HK-2 (cell line): ENCODE measurements around the gene RBKS.

Experiments
- DNase-seq: peaks from one replicate; pipeline ENCODE4 v3.0.0-alpha.2; 2018; ENCODE audit not compliant: unreplicated experiment

The RBKS gene

DNA sequence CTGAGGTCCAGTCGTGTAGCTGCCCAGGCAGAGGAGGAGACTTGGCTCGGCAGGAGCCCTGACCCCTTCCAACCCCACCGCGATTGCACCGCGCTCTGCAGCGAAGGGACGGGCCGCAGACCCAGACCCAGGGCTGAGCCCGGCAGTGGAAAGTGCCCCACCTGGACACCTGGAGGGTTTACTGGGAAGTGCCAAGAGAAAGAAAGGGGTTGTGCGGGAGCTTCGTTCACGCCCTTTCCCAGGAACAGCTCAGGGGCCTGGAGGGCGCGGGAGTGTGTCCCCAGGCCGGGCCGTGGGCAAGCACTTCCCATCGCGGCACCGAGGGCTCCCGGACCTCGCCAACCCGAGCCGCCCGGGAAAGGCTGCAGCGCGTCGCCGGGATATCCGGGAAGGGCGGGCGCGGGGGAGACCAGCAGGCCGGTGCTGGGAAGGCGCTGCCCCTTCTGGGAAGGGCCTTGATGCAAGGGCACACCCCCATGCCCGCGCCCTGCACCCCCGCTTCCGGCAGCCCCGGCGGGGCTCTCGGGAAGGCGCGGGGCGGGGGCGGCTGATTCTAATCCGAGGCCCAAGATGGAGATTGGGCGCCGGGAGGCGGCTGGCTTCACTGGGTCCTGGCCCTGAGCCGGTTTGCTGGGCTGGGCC, 154.8 kb downstream of the RBKS start:
- DNase-seq, result peak; percentile 49

DNA sequence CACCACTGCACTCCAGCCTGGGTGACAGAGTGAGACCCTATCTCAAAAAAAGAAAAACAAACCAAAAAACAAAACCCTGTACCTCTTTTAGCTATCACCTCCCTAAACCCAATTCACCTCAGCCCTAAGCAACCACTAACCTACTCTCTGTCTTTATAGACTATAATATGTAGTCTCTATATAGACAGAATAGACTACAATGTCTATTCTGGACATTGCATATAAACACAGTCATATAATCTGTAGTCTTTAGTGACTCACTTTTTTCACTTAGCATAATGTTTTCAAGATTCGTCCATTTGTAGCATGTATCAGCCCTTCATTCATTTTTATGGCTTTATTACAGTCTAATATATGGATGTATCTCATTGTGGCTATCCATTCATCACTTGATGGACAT, 155.9 kb downstream of the RBKS start:
- DNase-seq, result no peak
